Panc1 (cell line): ENCODE results near the gene TAC3. TPM values are rescaled to one million over a fixed set of nuclear protein-coding genes. Genes with fewer than 3 reads are reported as not detected.

ENCODE experiments used
- ATAC-seq: fragments of 200-7000 bp; cut with Tn5 transposase; 2 replicates; pipeline ENCODE4 v1.9.1; 2020; ENCODE audit warnings: mild to moderate bottlenecking, moderate library complexity
- BruUV-seq: library from RNA; stranded (reverse); fragments of 400-500 nt; replicated peaks from 2 replicates; lab custom pipeline; 2021; lab: Mats Ljungman, UMichigan
- CTCF ChIA-PET: fragments of 300-600 bp; sonication (Branson Sonifier 250); formaldehyde crosslinking; loops from one replicate; lab custom pipeline; 2022; ENCODE audit warnings: antibody characterized with exemption; lab: Charles Lee
- POLR2A ChIA-PET: fragments of 300-600 bp; sonication (Branson Sonifier 250); formaldehyde crosslinking; loops from one replicate; lab custom pipeline; 2022; ENCODE audit warnings: antibody characterized with exemption; lab: Charles Lee
- DNase-seq: peaks from one replicate; pipeline ENCODE4 v3.0.0-alpha.2; 2010; ENCODE audit warnings: low read depth, low spot score
- H3K27ac ChIP-seq: 2 replicates; pipeline ENCODE4 v1.5.1; 2011; ENCODE audit warnings: mild to moderate bottlenecking, low read length, inconsistent platforms
- H3K27me3 ChIP-seq: fragments of 200-500 bp; sonication (Bioruptor generic); 2 replicates; pipeline ENCODE4 v1.6.0; 2014; ENCODE audit warnings: low read length, inconsistent platforms; ENCODE audit not compliant: control insufficient read depth, insufficient read depth
- H3K36me3 ChIP-seq: fragments of 200-500 bp; sonication (Bioruptor generic); 2 replicates; pipeline ENCODE4 v1.5.1; 2014; ENCODE audit warnings: inconsistent platforms, mild to moderate bottlenecking, low read length, moderate library complexity; ENCODE audit not compliant: control insufficient read depth, insufficient read depth
- H3K4me1 ChIP-seq: 2 replicates; pipeline ENCODE4 v1.5.1; 2011; ENCODE audit warnings: inconsistent platforms, mild to moderate bottlenecking, low read length, moderate library complexity; ENCODE audit not compliant: control insufficient read depth, insufficient read depth
- H3K4me3 ChIP-seq, 2 experiments: 2 replicates each; pipeline ENCODE4 v1.5.1; 2011 to 2012; ENCODE audit warnings: low read depth in 2 of 2, low read length in 2 of 2, mild to moderate bottlenecking in 2 of 2, inconsistent platforms in 1 of 2, moderate library complexity in 1 of 2
- H3K9me3 ChIP-seq: fragments of 200-500 bp; sonication (Bioruptor generic); 2 replicates; pipeline ENCODE4 v1.5.1; 2014; ENCODE audit warnings: low read depth, mild to moderate bottlenecking, inconsistent platforms, low read length, moderate library complexity; ENCODE audit not compliant: control insufficient read depth, insufficient read depth
- CTCF ChIP-seq: fragments of 450-650 bp; IDR thresholded peaks from 2 replicates; pipeline ENCODE4 v1.5.1; 2017; ENCODE audit warnings: mild to moderate bottlenecking
- POLR2AphosphoS5 ChIP-seq: IDR thresholded peaks from 2 replicates; pipeline ENCODE4 v1.6.1; 2012; ENCODE audit warnings: mild to moderate bottlenecking, low read depth, low read length, moderate library complexity
- REST ChIP-seq, 2 experiments: IDR thresholded peaks; 2 replicates each; pipeline ENCODE4 v1.6.1; 2011 to 2012; ENCODE audit warnings: low read depth in 2 of 2, control low read depth in 1 of 2, low read length in 1 of 2, mild to moderate bottlenecking in 1 of 2, moderate library complexity in 1 of 2; ENCODE audit not compliant: insufficient read depth in 1 of 2
- SIN3A ChIP-seq: IDR thresholded peaks from 2 replicates; pipeline ENCODE4 v1.6.1; 2012; ENCODE audit warnings: low read depth, mild to moderate bottlenecking, low read length, moderate library complexity, borderline replicate concordance; ENCODE audit not compliant: insufficient read depth
- TCF7L2 ChIP-seq: IDR thresholded peaks from 2 replicates; pipeline ENCODE4 v1.6.1; 2011; ENCODE audit warnings: mild to moderate bottlenecking, low read depth, low read length, inconsistent platforms
- in situ Hi-C: cut with HindIII; loops from 2 replicates; pipeline ENCODE4 v1.10.0; 2016; ENCODE audit warnings: low sequenced_read_pairs, low pct_unique_long_range_greater_than_20kb
- intact Hi-C: fragments of 100-400 bp; cut with micrococcal nuclease; formaldehyde crosslinking; loops from one replicate; pipeline ENCODE4 v1.10.0; 2022; ENCODE audit not compliant: unreplicated experiment
- total RNA-seq: library from RNA; stranded (reverse); gene quantifications from one replicate; pipeline ENCODE4 v1.2.1, GENCODE V29; 2021; ENCODE audit not compliant: unreplicated experiment

The TAC3 gene
- total RNA-seq, 1 experiment from 2014 or later: not detected

GRCh38 chr12:57027805-57028153 is 11.4 kb upstream of the TAC3 start:
- TF ChIP-seq TCF7L2: no peak
- no peak for TF ChIP-seq POLR2AphosphoS5
- TF ChIP-seq CTCF: no peak
- TF ChIP-seq SIN3A: no peak
- no peak for TF ChIP-seq REST (IDR thresholded peaks at IDR 0.05; ENCODE audit: insufficient read depth in 1 of 2, low read depth in 2 of 2, low read length in 1 of 2)
- Histone ChIP-seq H3K4me3 (no peak overlapping the region), H3K9me3 (no peaks in the 10 kb centered on the region), H3K27ac (no peak overlapping the region), H3K27me3 (no peaks in the 10 kb centered on the region), H3K36me3 (no peaks in the 10 kb centered on the region), H3K4me1 (no peaks in the 10 kb centered on the region)
- in situ Hi-C loops (no loop called here), intact Hi-C loops (no loop called here)
- ChIA-PET POLR2A (no interaction called here), CTCF (no interaction called here)
- no TSS peak for BruUV-seq
- no peak for ATAC-seq
- DNase-seq: no peak

- BruUV-seq: no TSS peak
- Histone ChIP-seq H3K4me3 (no peak overlapping the region), H3K36me3 (no peaks in the 10 kb centered on the region), H3K9me3 (no peaks in the 10 kb centered on the region), H3K27ac (no peak overlapping the region), H3K4me1 (no peaks in the 10 kb centered on the region), H3K27me3 (no peaks in the 10 kb centered on the region)
- no peak for DNase-seq
- in situ Hi-C loops (no loop called here), intact Hi-C loops (no loop called here)
- POLR2A ChIA-PET: no interaction called here
- CTCF ChIA-PET: no interaction called here
- no peak for TF ChIP-seq REST (IDR thresholded peaks at IDR 0.05; ENCODE audit: insufficient read depth in 1 of 2, low read depth in 2 of 2, low read length in 1 of 2)
- TF ChIP-seq POLR2AphosphoS5: no peak
- no peak for TF ChIP-seq SIN3A
- TF ChIP-seq CTCF: no peak
- TF ChIP-seq TCF7L2: no peak
- ATAC-seq: no peak
These were observed 10.9 kb upstream of the TAC3 start for GRCh38 chr12:57027011-57027804.
